Upper lobe of left lung (tissue), 6 donors: ENCODE results near the gene CALHM4. TPM values are rescaled to one million over a fixed set of nuclear protein-coding genes. Genes with fewer than 3 reads are reported as not detected.

Experiments
- ATAC-seq, 2 donors: fragments of 200-7000 bp; cut with Tn5 transposase; one replicate each; pipeline ENCODE4 v1.9.1; 2022; ENCODE audit warnings: mild to moderate bottlenecking in 2 of 2, moderate library complexity in 2 of 2; ENCODE audit not compliant: low FRiP score in 2 of 2
- DNase-seq, 2 donors: peaks; one replicate each; pipeline ENCODE4 v3.0.0-alpha.2; 2019 to 2020
- H3K27ac ChIP-seq, 4 donors: fragments of 200-600 bp; sonication (generic); one replicate each; pipeline ENCODE4 v1.5.1; 2016 to 2019
- H3K27me3 ChIP-seq, 4 donors: fragments of 200-600 bp; sonication (generic); one replicate each; pipeline ENCODE4 v1.5.1; 2017 to 2019
- H3K36me3 ChIP-seq, 4 donors: fragments of 200-600 bp; sonication (generic); one replicate each; pipeline ENCODE4 v1.5.1; 2016 to 2019
- H3K4me1 ChIP-seq, 4 donors: fragments of 200-600 bp; sonication (generic); one replicate each; pipeline ENCODE4 v1.5.1; 2018 to 2019
- H3K4me3 ChIP-seq, 4 donors: fragments of 200-600 bp; sonication (generic); one replicate each; pipeline ENCODE4 v1.5.1; 2017 to 2019; ENCODE audit warnings: mild to moderate bottlenecking in 2 of 4, moderate library complexity in 1 of 4
- H3K9me3 ChIP-seq, 4 donors: fragments of 200-600 bp; sonication (generic); one replicate each; pipeline ENCODE4 v1.5.1; 2018 to 2019
- EP300 ChIP-seq, 4 donors: sonication (generic); formaldehyde crosslinking; IDR thresholded peaks; one replicate each; pipeline ENCODE4 v1.5.1; 2017; ENCODE audit warnings: antibody characterized with exemption in 4 of 4, control low read depth in 2 of 4
- POLR2A ChIP-seq, 4 donors: fragments of 450-650 bp; IDR thresholded peaks; one replicate each; pipeline ENCODE4 v1.5.1; 2016 to 2017; ENCODE audit warnings: antibody characterized with exemption in 4 of 4, mild to moderate bottlenecking in 2 of 4
- POLR2AphosphoS5 ChIP-seq, 2 donors: sonication (generic); formaldehyde crosslinking; IDR thresholded peaks; one replicate each; pipeline ENCODE4 v1.5.1; 2017; ENCODE audit warnings: antibody characterized with exemption in 2 of 2
- WGBS, 2 donors: methylation state at CpG; one replicate each; pipeline ENCODE4 v1.1.5; 2017 to 2018; 5-methylcytosine and 5-hydroxymethylcytosine counted together
- total RNA-seq, 6 donors: library from RNA; depleted of rRNA in 4 of 6; stranded (reverse); fragments of >200 nt in 4 of 6; gene quantifications; one replicate each; pipeline versions ENCODE4 v1.1.0 to v1.2.1, GENCODE V29; 2016 to 2021
- TF ChIP-seq, protein P1 (sequence below), 6 experiments: fragments of 450-650 bp in 4 of 6; fragments of 200-600 bp in 2 of 6; sonication (generic) in 2 of 6; IDR thresholded peaks; one replicate each; pipeline ENCODE4 v1.5.1; 2016 to 2019; ENCODE audit warnings: antibody characterized with exemption in 6 of 6
- donor health status: DM: no; HTN: no; CAD: no; lungs with moderate emphysema.
- donor health status: DM: no; HTN: yes; CAD: no; lungs with severe emphysema.

The CALHM4 gene
- total RNA-seq, 6 donors from 2014 or later: not detected

- no peaks in the 10 kb centered on the region for H3K27me3 ChIP-seq
- TF ChIP-seq, protein P1, sequence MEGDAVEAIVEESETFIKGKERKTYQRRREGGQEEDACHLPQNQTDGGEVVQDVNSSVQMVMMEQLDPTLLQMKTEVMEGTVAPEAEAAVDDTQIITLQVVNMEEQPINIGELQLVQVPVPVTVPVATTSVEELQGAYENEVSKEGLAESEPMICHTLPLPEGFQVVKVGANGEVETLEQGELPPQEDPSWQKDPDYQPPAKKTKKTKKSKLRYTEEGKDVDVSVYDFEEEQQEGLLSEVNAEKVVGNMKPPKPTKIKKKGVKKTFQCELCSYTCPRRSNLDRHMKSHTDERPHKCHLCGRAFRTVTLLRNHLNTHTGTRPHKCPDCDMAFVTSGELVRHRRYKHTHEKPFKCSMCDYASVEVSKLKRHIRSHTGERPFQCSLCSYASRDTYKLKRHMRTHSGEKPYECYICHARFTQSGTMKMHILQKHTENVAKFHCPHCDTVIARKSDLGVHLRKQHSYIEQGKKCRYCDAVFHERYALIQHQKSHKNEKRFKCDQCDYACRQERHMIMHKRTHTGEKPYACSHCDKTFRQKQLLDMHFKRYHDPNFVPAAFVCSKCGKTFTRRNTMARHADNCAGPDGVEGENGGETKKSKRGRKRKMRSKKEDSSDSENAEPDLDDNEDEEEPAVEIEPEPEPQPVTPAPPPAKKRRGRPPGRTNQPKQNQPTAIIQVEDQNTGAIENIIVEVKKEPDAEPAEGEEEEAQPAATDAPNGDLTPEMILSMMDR (IDR thresholded peaks at IDR 0.05): no peak
- TF ChIP-seq POLR2AphosphoS5 (IDR thresholded peaks at IDR 0.05) (no peak), POLR2A (IDR thresholded peaks at IDR 0.05) (no peak), EP300 (IDR thresholded peaks at IDR 0.05) (no peak)
- no peak overlapping the region for H3K4me3 ChIP-seq
- H3K36me3 ChIP-seq: no peaks in the 10 kb centered on the region
- no peak overlapping the region for H3K27ac ChIP-seq
- ATAC-seq: no peak
- peaks cover 0 to 11% (median 5%) of the 10 kb centered on the region in 4 donors for H3K4me1 ChIP-seq
- no peak for DNase-seq
- H3K9me3 ChIP-seq: no peaks in the 10 kb centered on the region
- WGBS, 2 donors: 75 to 86% methylated on average over 2 of the region's 2 CpGs
These were observed 6.6 kb downstream of the CALHM4 start for GRCh38 chr6:116560130-116560529.

DNA sequence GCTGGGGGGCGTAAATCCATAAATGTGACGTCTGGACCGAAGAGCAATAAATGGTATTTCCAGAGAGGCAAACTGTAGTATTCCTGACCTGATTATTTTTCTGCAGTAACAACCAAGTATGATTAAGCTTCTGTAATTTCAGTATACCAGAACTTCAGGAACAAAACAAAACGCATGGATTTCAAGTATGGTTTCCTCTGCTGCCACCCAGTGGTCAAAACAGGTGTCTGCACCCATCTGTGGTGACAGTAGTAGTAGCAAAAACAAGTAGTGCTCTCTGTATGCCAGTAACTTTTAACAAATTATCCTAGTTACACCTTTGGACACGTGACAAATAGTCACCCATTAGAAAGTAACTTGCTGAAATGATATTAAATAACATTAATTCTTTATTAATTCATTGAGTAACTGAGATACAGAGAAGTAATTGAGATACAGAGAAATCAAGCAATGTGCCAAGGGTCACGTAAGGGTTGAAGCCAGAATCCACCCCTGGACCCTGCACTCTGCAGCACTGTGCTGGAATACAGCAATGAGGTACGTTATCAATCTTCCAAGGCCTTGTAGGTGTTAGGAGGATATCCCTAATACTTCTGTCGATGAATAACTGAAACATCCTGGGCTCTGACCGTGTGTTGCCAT lies 7.9 kb downstream of the CALHM4 start:
- H3K9me3 ChIP-seq: no peaks in the 10 kb centered on the region
- H3K27me3 ChIP-seq: no peaks in the 10 kb centered on the region
- peak in 1 of 2 donors; percentile 66 for DNase-seq
- peak; percentile 84 to 90 for ATAC-seq
- peaks cover 0 to 11% (median 5%) of the 10 kb centered on the region in 4 donors for H3K4me1 ChIP-seq
- H3K27ac ChIP-seq: no peak overlapping the region
- no peaks in the 10 kb centered on the region for H3K36me3 ChIP-seq
- TF ChIP-seq, protein P1 (IDR thresholded peaks at IDR 0.05): peak; percentile 83 to 90 (median 86)
- TF ChIP-seq POLR2A (IDR thresholded peaks at IDR 0.05): no peak
- 47 to 49% methylated on average over 9 of the region's 9 CpGs for WGBS, 2 donors
- H3K4me3 ChIP-seq: no peak overlapping the region

GRCh38 chr6:116562019-116562403 lies 8.5 kb downstream of the CALHM4 start:
- ATAC-seq (no peak), DNase-seq (no peak)
- Histone ChIP-seq H3K9me3 (no peaks in the 10 kb centered on the region), H3K27ac (no peak overlapping the region), H3K36me3 (no peaks in the 10 kb centered on the region), H3K4me3 (no peak overlapping the region), H3K27me3 (no peaks in the 10 kb centered on the region), H3K4me1 (peaks cover 0 to 11% (median 5%) of the 10 kb centered on the region in 4 donors)
- WGBS, 2 donors: 89 to 95% methylated on average over 4 of the region's 4 CpGs
- TF ChIP-seq POLR2AphosphoS5 (IDR thresholded peaks at IDR 0.05): no peak
- TF ChIP-seq, protein P1 (IDR thresholded peaks at IDR 0.05): no peak
- no peak for TF ChIP-seq POLR2A (IDR thresholded peaks at IDR 0.05)
- TF ChIP-seq EP300 (IDR thresholded peaks at IDR 0.05): no peak

DNA sequence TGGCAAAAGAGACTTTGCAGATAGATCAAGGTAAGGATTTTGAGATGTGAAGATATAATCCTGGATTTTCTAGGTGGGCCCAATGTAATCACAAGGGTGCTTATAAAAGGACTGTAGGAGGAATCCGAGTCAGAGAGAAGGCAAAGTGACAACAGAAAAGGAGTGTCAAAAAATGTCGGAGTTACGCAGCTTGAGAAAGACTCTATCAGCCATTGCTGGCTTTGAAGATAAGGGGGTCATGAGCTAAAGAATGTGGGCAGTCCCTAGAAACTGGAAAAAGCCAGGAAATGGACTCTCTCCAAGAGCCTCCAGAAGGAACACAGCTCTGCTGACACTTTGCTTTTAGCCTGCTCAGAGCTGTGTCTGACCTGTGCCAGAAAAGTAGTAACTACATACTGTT lies 9.1 kb downstream of the CALHM4 start:
- Histone ChIP-seq H3K27ac (no peak overlapping the region), H3K36me3 (no peaks in the 10 kb centered on the region), H3K4me3 (no peak overlapping the region), H3K9me3 (no peaks in the 10 kb centered on the region), H3K27me3 (no peaks in the 10 kb centered on the region), H3K4me1 (peaks cover 0 to 10% (median 4%) of the 10 kb centered on the region in 4 donors)
- 46 to 53% methylated on average over 3 of the region's 3 CpGs for WGBS, 2 donors
- ATAC-seq: no peak
- no peak for DNase-seq
- TF ChIP-seq, protein P1 (IDR thresholded peaks at IDR 0.05): no peak
- no peak for TF ChIP-seq EP300 (IDR thresholded peaks at IDR 0.05)
- TF ChIP-seq POLR2A (IDR thresholded peaks at IDR 0.05): no peak
- no peak for TF ChIP-seq POLR2AphosphoS5 (IDR thresholded peaks at IDR 0.05)

GRCh38 chr6:116563830-116564229 lies 10.3 kb downstream of the CALHM4 start:
- Histone ChIP-seq H3K27me3 (no peaks in the 10 kb centered on the region), H3K27ac (no peak overlapping the region), H3K36me3 (no peaks in the 10 kb centered on the region), H3K4me1 (peaks cover 0 to 4% (median 2%) of the 10 kb centered on the region in 4 donors), H3K4me3 (no peak overlapping the region), H3K9me3 (no peaks in the 10 kb centered on the region)
- no peak for TF ChIP-seq POLR2A (IDR thresholded peaks at IDR 0.05)
- TF ChIP-seq, protein P1 (IDR thresholded peaks at IDR 0.05): no peak
- no peak for TF ChIP-seq EP300 (IDR thresholded peaks at IDR 0.05)
- TF ChIP-seq POLR2AphosphoS5 (IDR thresholded peaks at IDR 0.05): no peak
- 90 to 95% methylated on average over 9 of the region's 9 CpGs for WGBS, 2 donors
- DNase-seq (peak in 1 of 2 donors; percentile 37), ATAC-seq (no peak)
